ENCODE measurements around the gene SPATA33.
"Not testable (repeated sequence)": the region's sequence is repeated elsewhere in the genome, so short reads cannot be mapped to it uniquely, and the experiment has no call there.

SPATA33 gene

DNA sequence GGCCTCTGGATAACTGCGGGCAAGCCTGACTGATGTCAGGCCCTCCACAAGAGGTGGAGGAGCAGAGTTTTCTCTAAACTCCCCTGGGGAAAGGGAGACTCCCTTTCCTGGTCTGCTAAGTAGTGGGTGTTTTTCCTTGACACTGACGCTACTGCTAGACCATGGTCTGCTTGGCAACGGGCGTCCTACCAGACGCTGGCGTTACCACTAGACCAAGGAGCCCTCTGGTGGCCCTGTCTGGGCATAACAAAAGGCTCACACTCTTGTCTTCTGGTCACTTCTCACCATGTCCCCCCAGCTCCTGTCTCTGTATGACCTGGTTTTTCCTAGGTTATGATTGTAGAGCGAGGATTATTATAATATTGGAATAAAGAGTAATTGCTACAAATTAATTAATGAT is 9.4 kb downstream of the SPATA33 start:
- not testable (repeated sequence) for DNase-seq

DNA sequence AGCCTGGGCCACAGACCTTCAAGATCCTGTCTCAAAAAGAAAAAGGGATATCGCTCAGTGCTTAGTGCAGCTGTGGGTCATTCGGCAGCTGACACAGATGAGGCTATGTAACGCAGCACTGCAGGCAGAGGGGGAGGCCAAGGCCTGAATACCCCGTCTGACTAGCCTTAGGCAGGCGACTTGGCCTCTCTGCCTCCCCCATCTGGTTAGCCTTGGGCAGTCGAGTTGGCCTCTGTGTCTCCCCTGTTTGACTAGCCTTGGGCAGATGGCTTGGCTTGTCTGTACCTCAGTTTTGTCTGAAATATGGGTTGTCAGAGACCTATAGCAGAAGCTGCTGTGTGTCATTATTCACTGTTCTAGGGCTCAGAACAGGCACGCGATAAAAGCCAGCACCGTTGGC is 10.0 kb downstream of the SPATA33 start:
- DNase-seq: no peak

DNA sequence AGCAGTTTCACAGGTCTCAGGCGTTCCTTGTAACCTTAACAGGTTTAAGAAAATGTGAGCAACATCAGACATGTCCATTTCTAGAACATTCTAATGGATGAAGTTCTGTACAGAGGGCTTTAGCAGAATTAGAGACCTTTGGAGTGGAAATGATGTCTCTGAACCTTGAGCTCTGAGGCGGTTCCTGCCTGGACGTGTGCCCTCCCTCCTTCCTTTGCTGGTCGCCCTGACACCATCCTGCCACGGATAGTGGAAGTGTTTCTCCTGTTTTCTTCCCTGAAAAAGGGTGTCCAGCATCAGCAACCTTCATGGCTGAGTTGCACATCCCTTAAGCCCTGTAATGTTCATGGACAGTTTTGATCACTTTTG is 11.1 kb downstream of the SPATA33 start:
- no peak for DNase-seq

DNA sequence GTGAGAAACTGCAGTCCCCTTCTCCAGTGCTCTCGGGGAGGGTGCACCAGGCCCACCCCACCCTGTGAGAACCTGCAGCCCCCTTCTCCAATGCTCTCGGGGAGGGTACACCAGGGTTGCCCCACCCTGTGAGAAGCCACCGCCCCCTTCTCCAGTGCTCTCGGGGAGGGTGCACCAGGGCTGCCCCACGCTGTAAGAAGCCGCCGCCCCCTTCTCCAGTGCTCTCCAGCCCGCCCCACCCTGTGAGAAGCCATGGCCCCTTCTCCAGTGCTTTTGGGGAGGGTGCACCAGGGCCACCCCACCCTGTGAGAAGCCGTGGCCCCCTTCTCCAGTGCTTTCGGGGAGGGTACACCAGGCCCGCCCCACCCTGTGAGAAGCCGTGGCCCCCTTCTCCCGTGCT is 12.1 kb downstream of the SPATA33 start:
- no peak for DNase-seq

DNA sequence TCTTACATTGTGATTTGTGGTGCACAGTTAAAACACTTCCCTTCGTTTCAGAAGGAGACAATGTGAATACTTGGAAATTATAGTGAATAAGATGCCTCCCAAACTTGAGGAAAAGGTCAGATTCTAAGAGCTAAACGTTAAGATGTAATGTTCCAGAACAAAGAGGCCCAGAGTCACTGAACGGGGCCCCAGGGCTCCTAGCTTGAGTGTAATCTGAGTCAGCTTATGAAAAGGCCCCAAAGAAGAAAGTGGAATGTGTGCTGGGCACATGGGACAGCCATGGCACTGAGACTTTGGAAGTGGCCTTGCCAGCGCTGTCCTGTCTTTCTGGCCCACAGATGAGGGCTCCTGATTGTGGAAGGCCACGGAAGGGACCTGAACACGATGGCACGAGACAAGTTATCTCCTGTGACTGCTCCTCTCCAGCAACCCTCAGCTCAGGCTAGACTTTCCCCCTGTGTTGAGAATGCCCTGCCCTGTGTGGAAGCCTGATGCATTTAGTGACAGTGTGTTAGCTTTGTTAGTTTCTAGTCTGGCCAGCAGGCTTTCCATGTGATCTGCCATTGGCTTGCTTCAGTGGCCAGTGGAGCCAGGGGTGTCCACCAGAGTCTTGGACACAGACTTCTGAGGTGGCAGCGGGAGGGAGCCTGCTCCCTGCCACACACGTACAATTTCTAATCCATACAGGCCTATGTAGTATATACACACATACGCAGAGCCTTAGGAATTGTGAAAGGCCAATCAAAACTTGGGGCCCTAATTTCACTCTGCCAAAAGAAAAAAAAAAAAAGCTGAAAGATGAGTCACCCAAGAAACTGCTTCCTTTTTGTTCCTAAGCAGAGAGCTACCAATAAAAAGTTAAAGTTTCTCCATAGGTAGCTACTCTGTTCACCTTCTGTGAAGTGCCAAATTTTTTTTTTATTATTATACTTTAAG is 13.1 kb downstream of the SPATA33 start:
- no peak for DNase-seq

GRCh38 chr16:89671565-89671964 is 13.9 kb downstream of the SPATA33 start:
- DNase-seq: not testable (repeated sequence)

DNA sequence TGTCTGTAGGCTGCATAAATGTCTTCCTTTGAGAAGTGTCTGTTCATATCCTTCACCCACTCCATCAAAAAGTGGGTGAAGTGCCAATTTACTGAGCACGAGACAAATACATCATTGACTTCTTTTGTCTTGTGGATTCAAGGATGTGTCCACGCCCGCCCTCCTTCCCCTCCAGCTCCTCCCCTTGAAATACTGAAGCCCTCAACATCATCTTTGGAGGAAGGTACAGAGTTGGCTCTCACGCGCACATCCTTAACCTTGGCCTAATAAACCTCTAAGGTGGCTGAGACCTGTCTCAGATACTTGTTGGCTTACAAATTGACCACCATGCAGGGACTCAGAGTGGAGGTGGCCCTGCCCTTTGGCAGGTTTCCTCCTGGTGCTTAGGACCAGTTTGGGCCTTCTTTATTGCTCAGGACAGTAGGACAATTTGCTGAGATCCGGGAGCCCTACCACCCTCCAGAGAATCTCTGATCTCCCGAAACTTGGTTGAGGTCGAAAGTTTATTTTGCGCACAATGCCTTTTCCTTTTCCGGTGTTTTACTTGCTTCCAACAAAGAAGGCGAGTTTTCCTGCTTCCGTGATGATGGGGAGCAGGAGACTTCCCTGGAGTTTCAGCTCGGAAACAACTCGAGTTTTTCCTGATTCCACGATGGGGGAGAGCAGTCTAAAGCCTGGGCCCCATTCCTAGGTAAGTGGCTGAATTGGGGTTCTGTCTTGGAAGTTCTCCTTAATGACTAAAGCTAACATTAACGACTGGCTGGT is 14.7 kb downstream of the SPATA33 start:
- no peak for DNase-seq

DNA sequence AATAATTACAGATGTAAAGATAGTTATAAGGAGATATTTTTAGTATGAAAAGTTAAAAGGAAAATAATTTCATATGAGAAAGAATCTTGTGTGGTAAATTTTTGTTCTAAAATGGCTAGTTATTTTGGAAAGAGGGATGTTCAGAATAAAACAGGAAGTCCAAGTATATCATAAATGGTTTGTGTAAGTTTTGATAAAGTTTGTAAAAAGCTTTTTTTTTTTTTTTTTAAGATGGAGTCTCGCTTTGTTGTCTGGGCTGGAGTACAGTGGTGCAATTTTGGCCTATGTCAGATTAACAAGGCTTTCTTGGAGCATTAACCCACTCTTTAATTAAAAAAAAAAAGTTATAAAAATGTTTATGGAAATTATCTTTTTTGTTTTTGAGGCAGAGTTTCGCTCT is 20.6 kb downstream of the SPATA33 start:
- no peak for DNase-seq

- no peak for DNase-seq
Measured at GRCh38 chr16:89685916-89686315, 28.3 kb downstream of the SPATA33 start.

GRCh38 chr16:89686520-89687091 is 29.0 kb downstream of the SPATA33 start, which contains the start of gene CDK10:
Gene CDK10 (plus strand): TSS chr16:89686689. CDS start chr16:89686711, 22 bp downstream.
- peak; percentile 51 for DNase-seq

GRCh38 chr16:89687092-89687940 is 29.7 kb downstream of the SPATA33 start:
- DNase-seq: no peak

DNA sequence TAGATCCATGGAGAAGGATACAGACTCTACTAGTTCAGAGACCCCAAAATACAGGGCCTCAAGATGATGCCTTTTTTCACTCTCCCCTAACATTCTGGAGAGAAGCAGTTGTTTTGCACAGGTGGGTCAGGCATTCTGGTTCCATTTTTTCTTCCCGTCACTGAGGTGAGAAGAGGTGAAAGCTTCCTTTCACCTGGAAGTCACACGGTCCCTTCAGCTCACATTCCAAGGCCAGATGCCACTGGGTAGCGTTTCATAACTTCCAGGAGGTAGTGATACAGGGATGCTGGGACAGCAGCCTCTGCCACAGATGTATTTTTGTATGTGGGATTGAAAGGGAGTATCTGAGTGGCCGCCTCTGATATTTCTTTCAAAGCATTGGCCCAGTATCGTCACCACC is 30.8 kb downstream of the SPATA33 start:
- no peak for DNase-seq

GRCh38 chr16:89689142-89689541 is 31.5 kb downstream of the SPATA33 start:
- DNase-seq: no peak

DNA sequence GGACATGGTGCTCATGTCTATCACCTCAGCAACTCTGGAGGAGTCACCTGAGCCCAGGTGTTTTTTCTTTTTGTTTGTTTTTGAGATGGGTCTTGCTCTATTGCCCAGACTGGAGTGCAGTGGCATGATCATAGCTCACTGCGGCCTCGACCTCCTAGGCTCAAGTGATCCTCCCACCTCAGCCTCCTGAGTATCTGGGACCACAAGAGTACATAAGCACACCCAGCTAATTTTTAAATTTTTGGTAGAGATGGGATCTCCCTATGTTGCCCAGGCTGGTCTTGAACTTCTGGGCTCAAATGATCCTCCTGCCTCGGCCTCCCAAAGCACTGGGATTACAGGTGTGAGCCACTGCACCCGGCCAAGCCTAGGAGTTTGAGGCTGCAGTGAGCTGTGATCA is 32.0 kb downstream of the SPATA33 start:
- DNase-seq: not testable (repeated sequence)

GRCh38 chr16:89690392-89690901 is 32.8 kb downstream of the SPATA33 start:
- DNase-seq: no peak

GRCh38 chr16:89691231-89691985 is 33.8 kb downstream of the SPATA33 start:
- DNase-seq: no peak

- DNase-seq: no peak
Measured at GRCh38 chr16:89691986-89692569, 34.4 kb downstream of the SPATA33 start.

- no peak for DNase-seq
Measured at GRCh38 chr16:89693289-89693731, 35.7 kb downstream of the SPATA33 start.

DNA sequence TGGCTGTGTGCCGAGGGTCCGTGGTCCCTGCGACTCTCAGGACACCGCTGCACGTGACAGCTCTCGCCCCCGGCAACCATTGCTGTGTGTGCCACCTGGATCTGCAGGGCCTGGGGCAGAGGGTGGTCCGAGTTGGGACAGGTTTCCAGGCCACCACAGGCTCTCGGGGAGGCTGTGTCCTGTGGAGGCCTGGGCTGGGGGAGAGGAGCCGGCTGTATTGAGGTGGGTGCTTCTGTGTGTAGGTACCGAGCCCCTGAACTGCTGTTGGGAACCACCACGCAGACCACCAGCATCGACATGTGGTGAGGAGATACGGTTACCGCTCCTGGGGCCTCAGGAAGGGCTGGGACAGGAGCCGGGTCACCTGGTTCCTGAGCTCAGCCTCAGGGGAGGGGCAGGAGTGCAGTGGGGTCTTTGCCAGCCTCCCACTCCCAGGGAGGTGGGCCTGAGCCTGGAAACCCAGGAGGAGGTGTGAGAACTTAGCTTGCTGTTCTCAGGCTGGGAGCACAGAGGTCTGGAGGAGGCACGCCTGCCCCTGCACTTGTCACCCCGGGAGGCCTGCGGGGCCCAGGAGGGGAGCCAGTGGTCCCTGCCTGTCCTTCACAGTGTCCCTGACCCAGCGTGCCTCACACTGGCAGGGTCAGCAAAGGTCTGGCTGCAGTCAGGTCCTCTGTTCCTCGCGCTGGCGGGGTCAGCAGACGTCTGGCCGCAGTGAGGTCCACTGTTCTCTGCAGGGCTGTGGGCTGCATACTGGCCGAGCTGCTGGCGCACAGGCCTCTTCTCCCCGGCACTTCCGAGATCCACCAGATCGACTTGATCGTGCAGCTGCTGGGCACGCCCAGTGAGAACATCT is 36.5 kb downstream of the SPATA33 start:
- DNase-seq: no peak

- not testable (repeated sequence) for DNase-seq
Measured at GRCh38 chr16:89694784-89695085, 37.1 kb downstream of the SPATA33 start.
